ENCODE results near the gene AGBL3. TPM values are rescaled to one million over a fixed set of nuclear protein-coding genes. Genes with fewer than 3 reads are reported as not detected.
A peak's percentile ranks its signal among the peaks of the same experiment; 100 is the strongest.

The AGBL3 gene
- total and polyA plus RNA-seq, 9 of the 15 experiments (the other 6 are each of a cell fraction or from before 2014, with no cell fraction given), result 0.54 to 2.9 (median 1.7) TPM

DNA sequence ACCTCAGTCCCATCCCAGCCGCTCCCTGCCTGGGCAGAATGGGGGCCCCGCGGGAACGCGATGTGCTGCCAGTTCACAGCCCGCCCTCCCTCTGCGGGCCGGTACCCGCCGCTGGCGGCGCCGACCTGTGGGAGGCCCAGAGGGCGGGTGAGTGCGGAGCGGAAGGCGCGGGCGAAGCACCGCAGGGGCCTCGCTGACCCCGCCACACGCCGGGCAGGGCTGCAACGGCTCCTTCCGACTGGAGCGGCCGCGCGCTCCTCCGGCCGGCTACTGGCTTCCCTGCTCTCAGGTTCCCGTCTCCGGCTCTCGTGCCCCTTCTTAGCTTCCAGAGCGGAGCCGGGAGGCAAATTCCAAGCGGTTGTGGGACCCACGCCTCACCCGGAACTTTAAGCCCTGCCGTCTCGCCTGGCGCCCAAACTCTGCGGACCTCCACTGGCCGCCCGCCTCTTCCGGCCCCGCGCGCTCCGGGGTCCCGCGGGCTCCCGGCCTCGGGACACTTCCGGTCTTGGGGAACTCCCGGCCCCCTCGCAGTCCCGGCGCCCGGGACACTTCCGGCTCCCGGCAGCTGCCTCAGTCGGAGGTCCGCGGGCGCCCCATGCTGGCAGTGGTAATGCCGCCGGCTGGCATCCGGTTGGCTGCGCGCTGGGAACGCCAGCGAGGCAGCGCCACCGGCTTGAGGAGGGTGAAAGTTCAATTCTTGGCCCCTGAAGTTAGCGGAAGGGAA, 184.1 kb downstream of the AGBL3 start, which contains the start of gene CYREN (continued):
- TF ChIP-seq LCOR (CRISPR knock-in tag; IDR thresholded peaks at IDR 0.05) (peak; percentile 86), FUS (optimal IDR thresholded peaks at IDR 0.05; ENCODE audit: low read depth, low read length) (peak; percentile 98), ARNT (IDR thresholded peaks at IDR 0.05) (peak in 1 of 2 experiments; percentile 34; a peak in 1 of 4 replicates), GABPA (tag; conservative IDR thresholded peaks at IDR 0.05; ENCODE audit: low read depth) (peak; percentile 100), IRF2 (CRISPR knock-in tag; IDR thresholded peaks at IDR 0.05) (no peak), ZNF165 (CRISPR knock-in tag; IDR thresholded peaks at IDR 0.05; ENCODE audit: borderline replicate concordance) (peak; percentile 41; the same call in 1 of the 2 replicates), ZNF347 (CRISPR knock-in tag; IDR thresholded peaks at IDR 0.05; ENCODE audit: low read depth) (0 out of 2 replicates have a peak, but pooled peaks have one; percentile 52), NRF1 (conservative IDR thresholded peaks at IDR 0.05 in 1 of 2, IDR thresholded peaks at IDR 0.05 in 1 of 2) (peak; percentile 49 to 51), ZC3H8 (IDR thresholded peaks at IDR 0.05) (no peak), ASH1L (IDR thresholded peaks at IDR 0.05; ENCODE audit: borderline replicate concordance, low read depth, partially characterized antibody) (no peak), ZNF124 (CRISPR knock-in tag; IDR thresholded peaks at IDR 0.05) (no peak), ZNF589 (CRISPR knock-in tag; IDR thresholded peaks at IDR 0.05; ENCODE audit: low read depth) (peak; percentile 82; the same call in 1 of the 2 replicates), SLC30A9 (CRISPR knock-in tag; IDR thresholded peaks at IDR 0.05) (no peak), PYGO2 (tag; IDR thresholded peaks at IDR 0.05) (no peak), RNF2 (IDR thresholded peaks at IDR 0.05) (peak; percentile 73; the same call in 1 of the 2 replicates), HMGN3 (IDR thresholded peaks at IDR 0.05; ENCODE audit: borderline replicate concordance, extremely low read depth, insufficient read length, low read depth, low read length) (peak; percentile 82)
- TF ChIP-seq, protein P1, sequence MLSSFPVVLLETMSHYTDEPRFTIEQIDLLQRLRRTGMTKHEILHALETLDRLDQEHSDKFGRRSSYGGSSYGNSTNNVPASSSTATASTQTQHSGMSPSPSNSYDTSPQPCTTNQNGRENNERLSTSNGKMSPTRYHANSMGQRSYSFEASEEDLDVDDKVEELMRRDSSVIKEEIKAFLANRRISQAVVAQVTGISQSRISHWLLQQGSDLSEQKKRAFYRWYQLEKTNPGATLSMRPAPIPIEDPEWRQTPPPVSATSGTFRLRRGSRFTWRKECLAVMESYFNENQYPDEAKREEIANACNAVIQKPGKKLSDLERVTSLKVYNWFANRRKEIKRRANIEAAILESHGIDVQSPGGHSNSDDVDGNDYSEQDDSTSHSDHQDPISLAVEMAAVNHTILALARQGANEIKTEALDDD (IDR thresholded peaks at IDR 0.05), result no peak
- TF ChIP-seq, protein P2, sequence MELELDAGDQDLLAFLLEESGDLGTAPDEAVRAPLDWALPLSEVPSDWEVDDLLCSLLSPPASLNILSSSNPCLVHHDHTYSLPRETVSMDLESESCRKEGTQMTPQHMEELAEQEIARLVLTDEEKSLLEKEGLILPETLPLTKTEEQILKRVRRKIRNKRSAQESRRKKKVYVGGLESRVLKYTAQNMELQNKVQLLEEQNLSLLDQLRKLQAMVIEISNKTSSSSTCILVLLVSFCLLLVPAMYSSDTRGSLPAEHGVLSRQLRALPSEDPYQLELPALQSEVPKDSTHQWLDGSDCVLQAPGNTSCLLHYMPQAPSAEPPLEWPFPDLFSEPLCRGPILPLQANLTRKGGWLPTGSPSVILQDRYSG (tag; conservative IDR thresholded peaks at IDR 0.05; ENCODE audit: low read depth), result no peak
- TF ChIP-seq, protein P3, sequence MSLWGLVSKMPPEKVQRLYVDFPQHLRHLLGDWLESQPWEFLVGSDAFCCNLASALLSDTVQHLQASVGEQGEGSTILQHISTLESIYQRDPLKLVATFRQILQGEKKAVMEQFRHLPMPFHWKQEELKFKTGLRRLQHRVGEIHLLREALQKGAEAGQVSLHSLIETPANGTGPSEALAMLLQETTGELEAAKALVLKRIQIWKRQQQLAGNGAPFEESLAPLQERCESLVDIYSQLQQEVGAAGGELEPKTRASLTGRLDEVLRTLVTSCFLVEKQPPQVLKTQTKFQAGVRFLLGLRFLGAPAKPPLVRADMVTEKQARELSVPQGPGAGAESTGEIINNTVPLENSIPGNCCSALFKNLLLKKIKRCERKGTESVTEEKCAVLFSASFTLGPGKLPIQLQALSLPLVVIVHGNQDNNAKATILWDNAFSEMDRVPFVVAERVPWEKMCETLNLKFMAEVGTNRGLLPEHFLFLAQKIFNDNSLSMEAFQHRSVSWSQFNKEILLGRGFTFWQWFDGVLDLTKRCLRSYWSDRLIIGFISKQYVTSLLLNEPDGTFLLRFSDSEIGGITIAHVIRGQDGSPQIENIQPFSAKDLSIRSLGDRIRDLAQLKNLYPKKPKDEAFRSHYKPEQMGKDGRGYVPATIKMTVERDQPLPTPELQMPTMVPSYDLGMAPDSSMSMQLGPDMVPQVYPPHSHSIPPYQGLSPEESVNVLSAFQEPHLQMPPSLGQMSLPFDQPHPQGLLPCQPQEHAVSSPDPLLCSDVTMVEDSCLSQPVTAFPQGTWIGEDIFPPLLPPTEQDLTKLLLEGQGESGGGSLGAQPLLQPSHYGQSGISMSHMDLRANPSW (CRISPR knock-in tag; IDR thresholded peaks at IDR 0.05), result no peak
- TF ChIP-seq, protein P4, sequence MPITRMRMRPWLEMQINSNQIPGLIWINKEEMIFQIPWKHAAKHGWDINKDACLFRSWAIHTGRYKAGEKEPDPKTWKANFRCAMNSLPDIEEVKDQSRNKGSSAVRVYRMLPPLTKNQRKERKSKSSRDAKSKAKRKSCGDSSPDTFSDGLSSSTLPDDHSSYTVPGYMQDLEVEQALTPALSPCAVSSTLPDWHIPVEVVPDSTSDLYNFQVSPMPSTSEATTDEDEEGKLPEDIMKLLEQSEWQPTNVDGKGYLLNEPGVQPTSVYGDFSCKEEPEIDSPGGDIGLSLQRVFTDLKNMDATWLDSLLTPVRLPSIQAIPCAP (CRISPR knock-in tag; IDR thresholded peaks at IDR 0.05; ENCODE audit: borderline replicate concordance), result no peak
